A549 (cell line): ENCODE measurements around the gene CELF5. TPM values are rescaled to one million over a fixed set of nuclear protein-coding genes. Genes with fewer than 3 reads are reported as not detected.

ENCODE experiments used
- ATAC-seq, 2 experiments: fragments of 200-7000 bp in 1 of 2; fragments of >200 bp in 1 of 2; cut with Nextera tagmentation in 1 of 2; cut with Tn5 transposase in 1 of 2; 3 replicates each; pipeline versions ENCODE4 v1.8.0 to v1.9.1; 2018 to 2020; ENCODE audit warnings: mild to moderate bottlenecking in 1 of 2, moderate library complexity in 1 of 2
- CTCF ChIA-PET: fragments of 300-600 bp; sonication (Branson Sonifier 250); formaldehyde crosslinking; extraction: SDS; loops from one replicate; lab custom pipeline; 2021; ENCODE audit warnings: antibody characterized with exemption, inconsistent platforms; lab: Yijun Ruan, JAX
- POLR2A ChIA-PET: fragments of 350-600 bp; formaldehyde crosslinking; extraction: SDS; loops from one replicate; lab custom pipeline; 2021; ENCODE audit warnings: antibody characterized with exemption, inconsistent platforms; lab: Yijun Ruan, JAX
- DNase-seq, 2 experiments: peaks; one replicate each; pipeline versions ENCODE4 v3.0.0 to v3.0.0-alpha.2; 2011 to 2016; ENCODE audit warnings: low read depth in 1 of 2, low spot score in 1 of 2
- FAIRE-seq: peaks from 2 replicates; lab custom pipeline; 2011; peaks lifted over from hg19 to GRCh38; lab: Jason Lieb, UNC
- H3K27ac ChIP-seq, 2 experiments: fragments of >200 bp; sonication (Bioruptor Twin); formaldehyde crosslinking; 3 replicates each; pipeline ENCODE4 v1.5.1; 2016 to 2017
- H3K4me1 ChIP-seq: fragments of >200 bp; sonication (Bioruptor Twin); formaldehyde crosslinking; 3 replicates; pipeline ENCODE4 v1.6.1; 2016
- H3K4me2 ChIP-seq: fragments of >200 bp; sonication (Bioruptor Twin); formaldehyde crosslinking; 3 replicates; pipeline ENCODE4 v1.6.1; 2016
- H3K4me3 ChIP-seq: fragments of >200 bp; sonication (Bioruptor Twin); formaldehyde crosslinking; 3 replicates; pipeline ENCODE4 v1.5.1; 2016
- H3K9me3 ChIP-seq: fragments of >200 bp; sonication (Bioruptor Twin); formaldehyde crosslinking; 3 replicates; pipeline ENCODE4 v1.6.1; 2016
- BHLHE40 ChIP-seq: IDR thresholded peaks from 2 replicates; pipeline ENCODE4 v1.6.1; 2012; ENCODE audit warnings: low read depth, low read length, inconsistent platforms
- CBX8 ChIP-seq: fragments of 200-600 bp; sonication (generic); IDR thresholded peaks from 2 replicates; pipeline ENCODE4 v1.6.1; 2016
- CHD2 ChIP-seq: fragments of 150-350 bp; IDR thresholded peaks from 2 replicates; pipeline ENCODE4 v1.6.1; 2014; ENCODE audit warnings: low read length; ENCODE audit not compliant: partially characterized antibody
- FOSB ChIP-seq: fragments of 250-450 bp; sonication (Bioruptor Pico); IDR thresholded peaks from 2 replicates; pipeline ENCODE4 v1.5.0; 2020; ENCODE audit warnings: mild to moderate bottlenecking, moderate library complexity
- HDAC2 ChIP-seq: fragments of 200-600 bp; sonication (generic); IDR thresholded peaks from 2 replicates; pipeline ENCODE4 v1.6.1; 2016
- HEYL ChIP-seq: fragments of 250-450 bp; sonication (Bioruptor Pico); IDR thresholded peaks from 2 replicates; pipeline ENCODE4 v1.8.0; 2021; ENCODE audit warnings: mild to moderate bottlenecking, moderate library complexity
- HOXB13 ChIP-seq: fragments of 250-450 bp; sonication (Bioruptor Pico); IDR thresholded peaks from 2 replicates; pipeline ENCODE4 v1.5.0; 2020; ENCODE audit warnings: low read depth, mild to moderate bottlenecking, moderate library complexity
- KDM5A ChIP-seq: fragments of 200-600 bp; sonication (generic); IDR thresholded peaks from 2 replicates; pipeline ENCODE4 v1.6.1; 2016; ENCODE audit warnings: antibody characterized with exemption, mild to moderate bottlenecking
- MAFK ChIP-seq: fragments of 450-650 bp; IDR thresholded peaks from 2 replicates; pipeline ENCODE4 v1.6.1; 2014; ENCODE audit not compliant: partially characterized antibody
- NR3C1 ChIP-seq: fragments of >200 bp; sonication (Bioruptor Twin); formaldehyde crosslinking; IDR thresholded peaks from 3 replicates; pipeline ENCODE4 v1.6.1; 2017
- PHF8 ChIP-seq: fragments of 200-600 bp; sonication (generic); IDR thresholded peaks from 2 replicates; pipeline ENCODE4 v1.6.1; 2016; ENCODE audit warnings: low read depth, mild to moderate bottlenecking, antibody characterized with exemption, moderate library complexity, borderline replicate concordance
- POLR2A ChIP-seq: IDR thresholded peaks from 2 replicates; pipeline ENCODE4 v1.6.1; 2012; ENCODE audit warnings: mild to moderate bottlenecking, low read length
- RARB ChIP-seq: fragments of 250-450 bp; sonication (Bioruptor Pico); IDR thresholded peaks from 2 replicates; pipeline ENCODE4 v1.8.0; 2021; ENCODE audit warnings: mild to moderate bottlenecking, moderate library complexity
- RCOR1 ChIP-seq: fragments of 150-350 bp; IDR thresholded peaks from 2 replicates; pipeline ENCODE4 v1.6.1; 2014; ENCODE audit warnings: antibody characterized with exemption, low read length, low read depth
- RFX5 ChIP-seq: fragments of 450-650 bp; IDR thresholded peaks from 2 replicates; pipeline ENCODE4 v1.7.1; 2014; ENCODE audit warnings: antibody characterized with exemption, mild to moderate bottlenecking, moderate library complexity
- RNF2 ChIP-seq: fragments of 200-600 bp; sonication (generic); IDR thresholded peaks from 2 replicates; pipeline ENCODE4 v1.6.1; 2016; ENCODE audit warnings: low read depth, mild to moderate bottlenecking, antibody characterized with exemption, moderate library complexity, borderline replicate concordance
- SMC3 ChIP-seq: fragments of >200 bp; sonication (Bioruptor Twin); formaldehyde crosslinking; IDR thresholded peaks from 3 replicates; pipeline ENCODE4 v1.6.1; 2018; ENCODE audit warnings: inconsistent platforms
- ZFP36 ChIP-seq: fragments of 450-650 bp; IDR thresholded peaks from 2 replicates; pipeline ENCODE4 v1.6.1; 2014; ENCODE audit warnings: borderline replicate concordance; ENCODE audit not compliant: partially characterized antibody
- ZNF302 ChIP-seq: fragments of 250-450 bp; sonication (Bioruptor Pico); IDR thresholded peaks from 2 replicates; pipeline ENCODE4 v1.9.0; 2021; ENCODE audit warnings: inconsistent platforms, mild to moderate bottlenecking, moderate library complexity
- WGBS: methylation state at CpG from one replicate; pipeline ENCODE4 v1.1.6; 2017; ENCODE audit errors: missing lambda C conversion rate; 5-methylcytosine and 5-hydroxymethylcytosine counted together
- polyA plus RNA-seq, 4 experiments: library from polyadenylated mRNA; depleted of rRNA in 3 of 4; stranded (reverse); fragments of >200 nt; fragmentation: RNase III in 1 of 4; extraction: RNeasy Plus Mini Kit Qiagen cat#74134 plus additional on column Dnase treatment in 1 of 4; gene quantifications; 2 replicates in 3 of 4; 3 replicates in 1 of 4; pipeline ENCODE4 v1.2.3, GENCODE V29; 2011 to 2017
- TF ChIP-seq, protein P1 (sequence below): IDR thresholded peaks from 2 replicates; pipeline ENCODE4 v1.6.1; 2012
- TF ChIP-seq, protein P2 (sequence below): fragments of 450-650 bp; IDR thresholded peaks from 2 replicates; pipeline ENCODE4 v1.6.1; 2014; ENCODE audit warnings: antibody characterized with exemption
- TF ChIP-seq, protein P3 (sequence below): IDR thresholded peaks from 2 replicates; pipeline ENCODE4 v1.6.1; 2012
- TF ChIP-seq, protein P4 (sequence below): fragments of >200 bp; sonication (Bioruptor Twin); formaldehyde crosslinking; IDR thresholded peaks from 3 replicates; pipeline ENCODE4 v1.5.1; 2016
- TF ChIP-seq, protein P5 (sequence below): fragments of >200 bp; sonication (Bioruptor Twin); formaldehyde crosslinking; IDR thresholded peaks from 2 replicates; pipeline ENCODE4 v1.6.1; 2016
- TF ChIP-seq, protein P6 (sequence below): fragments of 150-350 bp; IDR thresholded peaks from 2 replicates; pipeline ENCODE4 v1.6.1; 2014; ENCODE audit warnings: low read depth, mild to moderate bottlenecking, low read length

The CELF5 gene
- polyA plus RNA-seq, 2 of the 4 experiments (the other 2 are of a cell fraction): 0.31 to 0.61 TPM

DNA sequence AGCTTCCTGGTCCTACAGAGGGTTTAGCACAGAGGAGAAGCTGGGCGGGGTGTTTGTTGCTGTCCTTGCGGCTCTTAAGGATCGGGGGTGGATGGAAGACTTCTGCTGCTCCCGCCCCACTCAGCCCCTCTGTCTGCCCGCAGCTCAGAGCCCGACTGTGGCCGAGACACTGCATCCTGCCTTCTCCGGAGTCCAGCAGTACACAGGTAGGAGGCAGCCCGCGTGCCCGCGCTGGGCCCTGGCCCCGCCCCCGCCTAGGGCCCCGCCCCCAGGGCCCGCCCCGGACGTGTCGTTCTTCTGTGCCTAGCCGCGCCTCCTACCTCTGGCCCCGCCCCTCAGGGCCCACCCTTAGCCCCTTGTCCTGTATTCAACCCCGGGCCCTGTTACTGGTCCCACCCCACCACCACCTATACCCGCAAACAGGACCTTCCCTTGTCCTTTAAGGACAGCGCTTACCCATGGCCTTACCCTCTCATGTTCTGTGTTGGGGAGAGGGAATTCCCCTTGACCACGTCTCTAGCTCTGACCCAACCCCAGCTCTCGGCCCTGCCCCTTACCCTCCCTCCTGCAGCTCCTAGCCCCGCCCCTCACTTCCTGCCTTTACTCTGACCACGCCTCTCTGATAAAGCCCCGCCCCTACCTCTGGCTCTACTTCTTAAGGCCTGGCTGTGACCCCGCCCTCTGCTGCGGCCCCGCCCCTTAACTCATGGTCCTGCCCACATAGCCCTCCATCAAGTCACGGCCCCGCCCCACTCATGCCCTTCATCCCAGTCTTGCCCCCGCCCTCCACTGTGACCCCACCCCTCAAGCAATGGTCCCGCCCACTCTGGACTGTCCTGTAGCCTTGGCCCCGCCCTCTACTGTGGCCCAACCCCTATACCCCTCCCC lies 60.5 kb downstream of the CELF5 start:
- no peak for FAIRE-seq
- TF ChIP-seq POLR2A (peak; percentile 23; the same call in 1 of the 2 replicates), PHF8 (peak; percentile 31; the same call in 1 of the 2 replicates), HEYL (no peak)
- TF ChIP-seq, protein P1, sequence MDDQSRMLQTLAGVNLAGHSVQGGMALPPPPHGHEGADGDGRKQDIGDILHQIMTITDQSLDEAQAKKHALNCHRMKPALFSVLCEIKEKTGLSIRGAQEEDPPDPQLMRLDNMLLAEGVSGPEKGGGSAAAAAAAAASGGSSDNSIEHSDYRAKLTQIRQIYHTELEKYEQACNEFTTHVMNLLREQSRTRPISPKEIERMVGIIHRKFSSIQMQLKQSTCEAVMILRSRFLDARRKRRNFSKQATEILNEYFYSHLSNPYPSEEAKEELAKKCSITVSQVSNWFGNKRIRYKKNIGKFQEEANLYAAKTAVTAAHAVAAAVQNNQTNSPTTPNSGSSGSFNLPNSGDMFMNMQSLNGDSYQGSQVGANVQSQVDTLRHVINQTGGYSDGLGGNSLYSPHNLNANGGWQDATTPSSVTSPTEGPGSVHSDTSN: no peak
- TF ChIP-seq, protein P2, sequence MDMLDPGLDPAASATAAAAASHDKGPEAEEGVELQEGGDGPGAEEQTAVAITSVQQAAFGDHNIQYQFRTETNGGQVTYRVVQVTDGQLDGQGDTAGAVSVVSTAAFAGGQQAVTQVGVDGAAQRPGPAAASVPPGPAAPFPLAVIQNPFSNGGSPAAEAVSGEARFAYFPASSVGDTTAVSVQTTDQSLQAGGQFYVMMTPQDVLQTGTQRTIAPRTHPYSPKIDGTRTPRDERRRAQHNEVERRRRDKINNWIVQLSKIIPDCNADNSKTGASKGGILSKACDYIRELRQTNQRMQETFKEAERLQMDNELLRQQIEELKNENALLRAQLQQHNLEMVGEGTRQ: no peak
- CTCF ChIA-PET: interaction anchor here (1.1 to 2.1 kb wide), 2 partner anchors 10 to 20 kb away, joined by 4 to 11 read pairs; no protein-coding TSS in a partner anchor

DNA sequence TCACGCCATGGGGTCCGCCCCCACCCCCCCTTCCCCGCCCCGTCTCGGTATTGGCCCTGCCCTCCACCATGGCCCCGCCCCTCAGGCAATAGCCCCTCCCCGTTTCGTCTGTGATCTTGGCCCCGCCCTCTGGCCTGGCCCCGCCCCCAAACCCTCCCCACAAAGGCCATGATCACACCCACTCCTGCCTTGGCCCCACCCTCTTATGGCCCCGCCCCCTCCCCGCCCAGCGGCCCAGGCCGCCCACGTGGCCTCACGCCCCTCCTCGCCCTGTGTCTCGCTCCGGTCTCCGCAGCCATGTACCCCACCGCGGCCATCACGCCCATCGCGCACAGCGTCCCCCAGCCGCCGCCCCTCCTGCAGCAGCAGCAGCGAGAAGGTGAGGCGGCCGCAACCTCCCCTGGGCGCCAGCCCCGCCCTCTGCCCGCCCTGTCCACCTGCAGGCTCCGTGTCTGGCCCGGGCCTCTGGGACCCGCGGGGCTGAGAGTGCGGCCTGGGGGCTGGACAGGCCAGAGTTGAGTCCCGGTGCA lies 61.3 kb downstream of the CELF5 start:
- Histone ChIP-seq H3K4me2 (peak overlapping the region; percentile 96), H3K4me1 (peaks cover 3% of the 10 kb centered on the region; the same call in 1 of the 3 replicates), H3K9me3 (no peaks in the 10 kb centered on the region), H3K27ac (peak overlapping the region; percentile 67 to 82; a peak in 5 of 6 replicates), H3K4me3 (peak overlapping the region; percentile 65)
- ATAC-seq: peak; percentile 58 to 71
- ChIA-PET POLR2A (interaction anchor here (1.6 kb wide), 1 partner anchor 10 kb away, joined by 17 read pairs; no protein-coding TSS in a partner anchor), CTCF (interaction anchor here (2.1 kb wide), 1 partner anchor 11 kb away, joined by 11 read pairs; no protein-coding TSS in a partner anchor)
- WGBS: no CpG with 5 or more reads among the region's 40 CpGs
- peak in 1 of 2 experiments; percentile 58 for DNase-seq
- no peak for TF ChIP-seq RNF2
- no peak for TF ChIP-seq MAFK
- TF ChIP-seq PHF8: peak; percentile 43; the same call in 1 of the 2 replicates
- TF ChIP-seq NR3C1: no peak
- TF ChIP-seq, protein P3, sequence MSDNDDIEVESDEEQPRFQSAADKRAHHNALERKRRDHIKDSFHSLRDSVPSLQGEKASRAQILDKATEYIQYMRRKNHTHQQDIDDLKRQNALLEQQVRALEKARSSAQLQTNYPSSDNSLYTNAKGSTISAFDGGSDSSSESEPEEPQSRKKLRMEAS: peak; percentile 57; the same call in 1 of the 2 replicates
- TF ChIP-seq CBX8: no peak
- TF ChIP-seq, protein P4, sequence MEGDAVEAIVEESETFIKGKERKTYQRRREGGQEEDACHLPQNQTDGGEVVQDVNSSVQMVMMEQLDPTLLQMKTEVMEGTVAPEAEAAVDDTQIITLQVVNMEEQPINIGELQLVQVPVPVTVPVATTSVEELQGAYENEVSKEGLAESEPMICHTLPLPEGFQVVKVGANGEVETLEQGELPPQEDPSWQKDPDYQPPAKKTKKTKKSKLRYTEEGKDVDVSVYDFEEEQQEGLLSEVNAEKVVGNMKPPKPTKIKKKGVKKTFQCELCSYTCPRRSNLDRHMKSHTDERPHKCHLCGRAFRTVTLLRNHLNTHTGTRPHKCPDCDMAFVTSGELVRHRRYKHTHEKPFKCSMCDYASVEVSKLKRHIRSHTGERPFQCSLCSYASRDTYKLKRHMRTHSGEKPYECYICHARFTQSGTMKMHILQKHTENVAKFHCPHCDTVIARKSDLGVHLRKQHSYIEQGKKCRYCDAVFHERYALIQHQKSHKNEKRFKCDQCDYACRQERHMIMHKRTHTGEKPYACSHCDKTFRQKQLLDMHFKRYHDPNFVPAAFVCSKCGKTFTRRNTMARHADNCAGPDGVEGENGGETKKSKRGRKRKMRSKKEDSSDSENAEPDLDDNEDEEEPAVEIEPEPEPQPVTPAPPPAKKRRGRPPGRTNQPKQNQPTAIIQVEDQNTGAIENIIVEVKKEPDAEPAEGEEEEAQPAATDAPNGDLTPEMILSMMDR: no peak
- TF ChIP-seq BHLHE40: no peak
- TF ChIP-seq, protein P2: peak; percentile 24; the same call in 1 of the 2 replicates
- no peak for TF ChIP-seq SMC3
- TF ChIP-seq HOXB13 (CRISPR knock-in tag): no peak
- FAIRE-seq: no peak

More for the DNA sequence above, 60.5 kb downstream of the CELF5 start:
- POLR2A ChIA-PET: interaction anchor here (1.6 kb wide), 1 partner anchor 9 kb away, joined by 17 read pairs; no protein-coding TSS in a partner anchor
- DNase-seq: peak; percentile 56 to 99
- Histone ChIP-seq H3K4me1 (peaks cover 3% of the 10 kb centered on the region; the same call in 1 of the 3 replicates), H3K4me3 (peak overlapping the region; percentile 39), H3K4me2 (peak overlapping the region; percentile 74), H3K27ac (peak overlapping the region; percentile 63 to 85), H3K9me3 (no peaks in the 10 kb centered on the region)
- 1% methylated on average over 6 of the region's 38 CpGs for WGBS
- ATAC-seq: peak; percentile 86 to 88

DNA sequence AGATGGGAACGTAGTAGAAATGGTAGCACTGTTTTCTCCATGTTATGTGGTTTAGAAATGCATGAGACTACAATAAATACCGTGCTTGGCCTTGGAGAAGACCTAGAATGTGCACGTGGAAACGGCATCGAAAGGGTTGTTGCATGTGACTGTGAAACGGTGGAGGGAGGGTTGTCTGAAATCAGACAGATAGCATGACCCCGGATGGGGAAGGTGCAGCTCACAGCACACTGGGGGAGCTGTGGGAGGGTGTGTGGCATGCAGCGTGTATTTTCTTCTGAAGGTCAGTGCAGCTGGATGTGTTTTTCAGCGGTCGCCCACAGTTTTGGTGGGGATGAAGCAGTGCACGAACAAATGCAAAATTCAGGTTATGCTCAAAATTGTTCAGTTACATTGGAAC lies 63.4 kb downstream of the CELF5 start:
- WGBS: 31% methylated on average over 11 of the region's 11 CpGs
- POLR2A ChIA-PET: no interaction called here
- Histone ChIP-seq H3K27ac (no peak overlapping the region), H3K4me3 (no peak overlapping the region), H3K4me1 (peaks cover 3% of the 10 kb centered on the region; the same call in 1 of the 3 replicates), H3K9me3 (no peaks in the 10 kb centered on the region), H3K4me2 (no peak overlapping the region)
- CTCF ChIA-PET: interaction anchor here (1.1 to 7.2 kb wide), 3 partner anchors 12 to 17 kb away, joined by 3 to 39 read pairs (median 4); no protein-coding TSS in a partner anchor
- FAIRE-seq (no peak), DNase-seq (no peak), ATAC-seq (no peak)
- TF ChIP-seq CHD2 (no peak), RCOR1 (no peak), ZNF302 (CRISPR knock-in tag) (no peak), FOSB (CRISPR knock-in tag) (no peak), RFX5 (no peak), ZFP36 (no peak), HDAC2 (no peak), RARB (CRISPR knock-in tag) (no peak), NR3C1 (no peak), KDM5A (no peak)
- TF ChIP-seq, protein P5, sequence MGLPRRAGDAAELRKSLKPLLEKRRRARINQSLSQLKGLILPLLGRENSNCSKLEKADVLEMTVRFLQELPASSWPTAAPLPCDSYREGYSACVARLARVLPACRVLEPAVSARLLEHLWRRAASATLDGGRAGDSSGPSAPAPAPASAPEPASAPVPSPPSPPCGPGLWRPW: no peak
- TF ChIP-seq, protein P6, sequence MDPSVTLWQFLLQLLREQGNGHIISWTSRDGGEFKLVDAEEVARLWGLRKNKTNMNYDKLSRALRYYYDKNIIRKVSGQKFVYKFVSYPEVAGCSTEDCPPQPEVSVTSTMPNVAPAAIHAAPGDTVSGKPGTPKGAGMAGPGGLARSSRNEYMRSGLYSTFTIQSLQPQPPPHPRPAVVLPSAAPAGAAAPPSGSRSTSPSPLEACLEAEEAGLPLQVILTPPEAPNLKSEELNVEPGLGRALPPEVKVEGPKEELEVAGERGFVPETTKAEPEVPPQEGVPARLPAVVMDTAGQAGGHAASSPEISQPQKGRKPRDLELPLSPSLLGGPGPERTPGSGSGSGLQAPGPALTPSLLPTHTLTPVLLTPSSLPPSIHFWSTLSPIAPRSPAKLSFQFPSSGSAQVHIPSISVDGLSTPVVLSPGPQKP: no peak
